K562 (cell line): Measurements from ENCODE around the gene OR51F1. TPM values are rescaled to one million over a fixed set of nuclear protein-coding genes. Genes with fewer than 3 reads are reported as not detected.

Experiments
- MIER1 ChIP-seq: fragments of 450-650 bp; IDR thresholded peaks from 2 replicates; pipeline ENCODE4 v1.6.1; 2016; ENCODE audit warnings: antibody characterized with exemption, mild to moderate bottlenecking, low read depth
- polyA plus RNA-seq, 8 experiments: library from polyadenylated mRNA; depleted of rRNA in 4 of 8; stranded (reverse) in 5 of 8; unstranded in 3 of 8; fragments of >200 nt; fragmentation: Nextera tagmentation in 2 of 8; fragmentation: Illumina TruSeq in 1 of 8; extraction: Ambion mirVana in 2 of 8; extraction: Trizol in 1 of 8; gene quantifications; 2 replicates each; pipeline versions ENCODE4 v1.2.1 to v1.2.3, GENCODE V29; 2011 to 2014; ENCODE audit warnings: inconsistent platforms in 1 of 8, missing spikeins in 1 of 8
- total RNA-seq, 7 experiments: library from RNA; depleted of rRNA in 6 of 7; stranded (reverse); fragments of >200 nt in 6 of 7; fragmentation: Illumina TruSeq in 2 of 7; extraction: Trizol in 2 of 7; gene quantifications; 2 replicates each; pipeline versions ENCODE4 v1.2.1 to v1.2.3, GENCODE V29; 2011 to 2021; ENCODE audit warnings: low replicate concordance in 1 of 7
- TF ChIP-seq, protein P1 (sequence below): fragments of 450-650 bp; IDR thresholded peaks from 2 replicates; pipeline ENCODE4 v1.6.1; 2016; ENCODE audit warnings: mild to moderate bottlenecking, moderate library complexity

Gene OR51F1
- total and polyA plus RNA-seq, 9 of the 15 experiments (the other 6 are each of a cell fraction or from before 2014, with no cell fraction given): not detected

DNA sequence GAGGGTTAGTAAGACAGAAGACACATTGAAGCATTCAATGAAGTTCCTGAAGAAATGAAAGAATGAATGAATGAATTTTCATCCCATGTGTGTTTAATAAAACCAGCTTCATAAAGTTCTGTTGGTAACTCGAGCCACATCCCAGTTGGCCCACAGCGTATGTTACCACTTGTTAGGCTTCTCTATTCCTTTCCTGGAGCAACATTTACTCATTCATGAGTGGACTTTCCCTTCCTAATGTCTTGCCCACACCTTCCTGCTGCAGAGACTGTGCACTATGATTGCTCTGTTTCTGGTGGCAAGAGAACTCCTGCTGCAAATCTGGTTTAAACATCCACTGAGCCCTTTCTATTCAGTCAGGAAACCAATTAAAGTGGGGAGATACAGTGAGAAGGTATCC, 27.5 kb upstream of the OR51F1 start (continued):
- TF ChIP-seq, protein P1, sequence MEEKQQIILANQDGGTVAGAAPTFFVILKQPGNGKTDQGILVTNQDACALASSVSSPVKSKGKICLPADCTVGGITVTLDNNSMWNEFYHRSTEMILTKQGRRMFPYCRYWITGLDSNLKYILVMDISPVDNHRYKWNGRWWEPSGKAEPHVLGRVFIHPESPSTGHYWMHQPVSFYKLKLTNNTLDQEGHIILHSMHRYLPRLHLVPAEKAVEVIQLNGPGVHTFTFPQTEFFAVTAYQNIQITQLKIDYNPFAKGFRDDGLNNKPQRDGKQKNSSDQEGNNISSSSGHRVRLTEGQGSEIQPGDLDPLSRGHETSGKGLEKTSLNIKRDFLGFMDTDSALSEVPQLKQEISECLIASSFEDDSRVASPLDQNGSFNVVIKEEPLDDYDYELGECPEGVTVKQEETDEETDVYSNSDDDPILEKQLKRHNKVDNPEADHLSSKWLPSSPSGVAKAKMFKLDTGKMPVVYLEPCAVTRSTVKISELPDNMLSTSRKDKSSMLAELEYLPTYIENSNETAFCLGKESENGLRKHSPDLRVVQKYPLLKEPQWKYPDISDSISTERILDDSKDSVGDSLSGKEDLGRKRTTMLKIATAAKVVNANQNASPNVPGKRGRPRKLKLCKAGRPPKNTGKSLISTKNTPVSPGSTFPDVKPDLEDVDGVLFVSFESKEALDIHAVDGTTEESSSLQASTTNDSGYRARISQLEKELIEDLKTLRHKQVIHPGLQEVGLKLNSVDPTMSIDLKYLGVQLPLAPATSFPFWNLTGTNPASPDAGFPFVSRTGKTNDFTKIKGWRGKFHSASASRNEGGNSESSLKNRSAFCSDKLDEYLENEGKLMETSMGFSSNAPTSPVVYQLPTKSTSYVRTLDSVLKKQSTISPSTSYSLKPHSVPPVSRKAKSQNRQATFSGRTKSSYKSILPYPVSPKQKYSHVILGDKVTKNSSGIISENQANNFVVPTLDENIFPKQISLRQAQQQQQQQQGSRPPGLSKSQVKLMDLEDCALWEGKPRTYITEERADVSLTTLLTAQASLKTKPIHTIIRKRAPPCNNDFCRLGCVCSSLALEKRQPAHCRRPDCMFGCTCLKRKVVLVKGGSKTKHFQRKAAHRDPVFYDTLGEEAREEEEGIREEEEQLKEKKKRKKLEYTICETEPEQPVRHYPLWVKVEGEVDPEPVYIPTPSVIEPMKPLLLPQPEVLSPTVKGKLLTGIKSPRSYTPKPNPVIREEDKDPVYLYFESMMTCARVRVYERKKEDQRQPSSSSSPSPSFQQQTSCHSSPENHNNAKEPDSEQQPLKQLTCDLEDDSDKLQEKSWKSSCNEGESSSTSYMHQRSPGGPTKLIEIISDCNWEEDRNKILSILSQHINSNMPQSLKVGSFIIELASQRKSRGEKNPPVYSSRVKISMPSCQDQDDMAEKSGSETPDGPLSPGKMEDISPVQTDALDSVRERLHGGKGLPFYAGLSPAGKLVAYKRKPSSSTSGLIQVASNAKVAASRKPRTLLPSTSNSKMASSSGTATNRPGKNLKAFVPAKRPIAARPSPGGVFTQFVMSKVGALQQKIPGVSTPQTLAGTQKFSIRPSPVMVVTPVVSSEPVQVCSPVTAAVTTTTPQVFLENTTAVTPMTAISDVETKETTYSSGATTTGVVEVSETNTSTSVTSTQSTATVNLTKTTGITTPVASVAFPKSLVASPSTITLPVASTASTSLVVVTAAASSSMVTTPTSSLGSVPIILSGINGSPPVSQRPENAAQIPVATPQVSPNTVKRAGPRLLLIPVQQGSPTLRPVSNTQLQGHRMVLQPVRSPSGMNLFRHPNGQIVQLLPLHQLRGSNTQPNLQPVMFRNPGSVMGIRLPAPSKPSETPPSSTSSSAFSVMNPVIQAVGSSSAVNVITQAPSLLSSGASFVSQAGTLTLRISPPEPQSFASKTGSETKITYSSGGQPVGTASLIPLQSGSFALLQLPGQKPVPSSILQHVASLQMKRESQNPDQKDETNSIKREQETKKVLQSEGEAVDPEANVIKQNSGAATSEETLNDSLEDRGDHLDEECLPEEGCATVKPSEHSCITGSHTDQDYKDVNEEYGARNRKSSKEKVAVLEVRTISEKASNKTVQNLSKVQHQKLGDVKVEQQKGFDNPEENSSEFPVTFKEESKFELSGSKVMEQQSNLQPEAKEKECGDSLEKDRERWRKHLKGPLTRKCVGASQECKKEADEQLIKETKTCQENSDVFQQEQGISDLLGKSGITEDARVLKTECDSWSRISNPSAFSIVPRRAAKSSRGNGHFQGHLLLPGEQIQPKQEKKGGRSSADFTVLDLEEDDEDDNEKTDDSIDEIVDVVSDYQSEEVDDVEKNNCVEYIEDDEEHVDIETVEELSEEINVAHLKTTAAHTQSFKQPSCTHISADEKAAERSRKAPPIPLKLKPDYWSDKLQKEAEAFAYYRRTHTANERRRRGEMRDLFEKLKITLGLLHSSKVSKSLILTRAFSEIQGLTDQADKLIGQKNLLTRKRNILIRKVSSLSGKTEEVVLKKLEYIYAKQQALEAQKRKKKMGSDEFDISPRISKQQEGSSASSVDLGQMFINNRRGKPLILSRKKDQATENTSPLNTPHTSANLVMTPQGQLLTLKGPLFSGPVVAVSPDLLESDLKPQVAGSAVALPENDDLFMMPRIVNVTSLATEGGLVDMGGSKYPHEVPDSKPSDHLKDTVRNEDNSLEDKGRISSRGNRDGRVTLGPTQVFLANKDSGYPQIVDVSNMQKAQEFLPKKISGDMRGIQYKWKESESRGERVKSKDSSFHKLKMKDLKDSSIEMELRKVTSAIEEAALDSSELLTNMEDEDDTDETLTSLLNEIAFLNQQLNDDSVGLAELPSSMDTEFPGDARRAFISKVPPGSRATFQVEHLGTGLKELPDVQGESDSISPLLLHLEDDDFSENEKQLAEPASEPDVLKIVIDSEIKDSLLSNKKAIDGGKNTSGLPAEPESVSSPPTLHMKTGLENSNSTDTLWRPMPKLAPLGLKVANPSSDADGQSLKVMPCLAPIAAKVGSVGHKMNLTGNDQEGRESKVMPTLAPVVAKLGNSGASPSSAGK: no peak
- TF ChIP-seq MIER1: no peak
